Stimulated activated CD4-positive, alpha-beta T cell treated with anti-CD3 and anti-CD28 coated beads, Interleukin-2, amount 100 ng/mL, for 48 hours (primary cell): ENCODE results near the gene PNPT1.

Experiments
- DNase-seq, 2 donors: peaks; one replicate each; pipeline ENCODE4 v3.0.0-alpha.2; 2020

PNPT1 gene

DNA sequence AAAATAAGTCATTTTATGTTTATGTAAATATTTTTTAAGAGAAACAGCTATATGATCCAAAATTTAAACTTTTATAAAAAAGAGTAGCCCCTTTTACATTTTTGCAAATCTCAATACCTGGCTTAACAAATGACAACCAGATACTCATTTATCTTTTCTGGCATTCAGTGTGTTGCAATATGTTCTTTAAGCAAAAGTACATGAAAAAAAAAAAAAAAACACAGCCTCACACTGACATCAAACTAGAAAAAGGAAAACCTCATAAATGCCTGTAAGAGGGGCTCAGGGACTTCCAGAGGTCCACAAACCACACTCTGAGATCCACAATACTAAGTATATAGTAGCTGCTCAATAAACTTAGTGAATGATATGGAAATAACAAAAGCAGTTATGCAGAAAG, 98.1 kb downstream of the PNPT1 start:
- no peak for DNase-seq

DNA sequence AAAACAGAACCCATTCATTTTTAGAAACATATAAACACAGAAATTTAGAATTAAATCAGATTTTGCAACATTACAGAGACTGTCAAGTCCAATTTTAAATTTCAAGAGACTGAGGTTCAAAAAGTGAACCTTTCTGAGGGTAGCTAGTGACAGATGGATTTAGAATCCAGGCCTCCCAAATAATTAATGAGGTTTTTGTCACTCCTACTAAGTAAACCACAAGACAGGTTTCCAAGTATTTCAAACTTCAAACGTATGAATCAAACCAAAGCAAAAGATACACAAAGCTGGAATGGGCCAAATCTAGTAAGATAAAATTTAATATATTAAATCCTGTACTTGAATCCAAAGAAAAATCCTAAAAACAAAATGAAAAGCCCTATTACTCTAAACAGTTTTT, 101.5 kb downstream of the PNPT1 start:
- DNase-seq: no peak

DNA sequence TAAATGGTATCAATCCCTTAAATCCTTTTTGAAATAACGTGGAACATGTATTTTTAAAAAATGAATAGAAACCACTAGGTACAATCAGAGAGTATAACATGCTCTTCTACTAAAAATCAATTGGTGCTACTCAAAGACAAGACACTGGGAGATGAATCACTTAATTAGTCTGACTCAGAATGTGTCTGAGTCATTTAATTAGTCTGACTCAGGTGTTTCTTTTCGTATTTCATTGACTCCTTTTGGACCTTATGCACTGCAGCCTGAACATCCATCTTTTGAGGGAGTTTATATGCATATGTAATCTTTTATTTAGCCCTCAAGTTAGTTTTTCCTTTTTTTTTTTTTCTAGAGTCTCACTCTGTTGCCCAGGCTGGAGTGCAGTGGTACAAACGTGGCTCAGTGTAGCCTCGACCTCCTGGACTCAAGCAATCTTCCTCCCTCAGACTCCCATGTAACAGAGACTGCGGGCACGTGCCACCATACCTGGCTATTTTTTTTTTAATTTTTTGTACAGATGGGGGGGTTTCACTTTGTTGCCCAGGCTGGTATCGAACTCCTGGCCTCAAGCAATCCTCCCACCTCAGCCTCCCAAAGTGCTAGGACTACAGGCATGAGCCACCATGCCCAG, 102.7 kb downstream of the PNPT1 start:
- DNase-seq: no peak

DNA sequence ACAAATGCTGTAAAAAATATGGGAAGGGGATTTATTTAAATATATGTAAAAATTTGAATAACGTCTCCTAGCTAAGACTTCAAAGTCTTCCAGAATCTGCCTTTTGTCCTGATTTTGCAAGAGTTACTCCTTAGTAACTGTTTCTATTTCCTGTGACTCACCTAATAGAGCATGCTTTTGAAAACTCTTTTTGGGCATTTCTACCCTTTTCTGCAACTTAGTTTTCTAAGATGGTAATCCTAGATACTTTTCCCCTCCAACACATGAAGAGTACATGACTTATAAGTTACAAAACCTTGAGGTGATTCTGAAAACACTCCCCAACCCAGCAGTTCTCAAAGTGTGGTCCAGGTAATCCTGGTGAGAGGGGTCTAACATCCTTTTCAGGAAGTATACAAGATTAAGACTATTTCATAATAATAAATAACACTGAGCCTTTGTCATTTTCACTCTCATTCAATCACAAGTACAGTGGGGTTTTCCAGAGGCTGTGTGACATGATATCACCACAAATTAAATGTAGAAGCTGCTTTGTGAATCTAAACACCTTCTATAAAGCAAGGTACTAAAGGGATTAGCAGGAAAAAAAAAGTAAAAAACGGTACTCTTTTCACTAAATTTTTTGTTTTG, 108.1 kb downstream of the PNPT1 start:
- DNase-seq: no peak
